AG04450 (cell line): ENCODE results near the gene ALG12. TPM values are rescaled to one million over a fixed set of nuclear protein-coding genes. Genes with fewer than 3 reads are reported as not detected.
"Not testable (repeated sequence)": the region's sequence is repeated elsewhere in the genome, so short reads cannot be mapped to it uniquely, and the experiment has no call there.

ENCODE experiments used
- CTCF ChIA-PET: fragments of 300-600, 350-600 bp; formaldehyde crosslinking; extraction: SDS; loops from one replicate; lab custom pipeline; 2022; ENCODE audit warnings: antibody characterized with exemption, inconsistent platforms; lab: Charles Lee
- POLR2A ChIA-PET: fragments of 350-600 bp; formaldehyde crosslinking; extraction: SDS; loops from one replicate; lab custom pipeline; 2021; ENCODE audit warnings: antibody characterized with exemption, inconsistent platforms; lab: Yijun Ruan, JAX
- DNase-seq: peaks from one replicate; pipeline ENCODE4 v3.0.0-alpha.2; 2011; ENCODE audit warnings: low read depth, low spot score
- H3K27ac ChIP-seq: one replicate; pipeline ENCODE4 v1.5.1; 2012; ENCODE audit warnings: low read depth, low read length, control low read depth
- H3K27me3 ChIP-seq: one replicate; pipeline ENCODE4 v1.6.0; 2012; ENCODE audit warnings: low read length; ENCODE audit not compliant: control insufficient read depth, insufficient read depth
- H3K4me3 ChIP-seq: 2 replicates; pipeline ENCODE4 v1.5.1; 2011; ENCODE audit warnings: mild to moderate bottlenecking, low read depth, low read length, control low read depth
- H3K9me3 ChIP-seq: 2 replicates; pipeline ENCODE4 v1.5.1; 2012; ENCODE audit warnings: low read length; ENCODE audit not compliant: control insufficient read depth, insufficient read depth
- polyA plus RNA-seq: library from polyadenylated mRNA; depleted of rRNA; stranded (reverse); fragments of >200 nt; gene quantifications from 2 replicates; pipeline ENCODE4 v1.2.3, GENCODE V29; 2011
- TF ChIP-seq, protein P1 (sequence below): IDR thresholded peaks from 2 replicates; pipeline ENCODE4 v1.5.1; 2011; ENCODE audit warnings: low read depth, low read length, control low read depth, inconsistent platforms

ALG12 gene
- polyA plus RNA-seq, 1 experiment = 5.6 TPM

DNA sequence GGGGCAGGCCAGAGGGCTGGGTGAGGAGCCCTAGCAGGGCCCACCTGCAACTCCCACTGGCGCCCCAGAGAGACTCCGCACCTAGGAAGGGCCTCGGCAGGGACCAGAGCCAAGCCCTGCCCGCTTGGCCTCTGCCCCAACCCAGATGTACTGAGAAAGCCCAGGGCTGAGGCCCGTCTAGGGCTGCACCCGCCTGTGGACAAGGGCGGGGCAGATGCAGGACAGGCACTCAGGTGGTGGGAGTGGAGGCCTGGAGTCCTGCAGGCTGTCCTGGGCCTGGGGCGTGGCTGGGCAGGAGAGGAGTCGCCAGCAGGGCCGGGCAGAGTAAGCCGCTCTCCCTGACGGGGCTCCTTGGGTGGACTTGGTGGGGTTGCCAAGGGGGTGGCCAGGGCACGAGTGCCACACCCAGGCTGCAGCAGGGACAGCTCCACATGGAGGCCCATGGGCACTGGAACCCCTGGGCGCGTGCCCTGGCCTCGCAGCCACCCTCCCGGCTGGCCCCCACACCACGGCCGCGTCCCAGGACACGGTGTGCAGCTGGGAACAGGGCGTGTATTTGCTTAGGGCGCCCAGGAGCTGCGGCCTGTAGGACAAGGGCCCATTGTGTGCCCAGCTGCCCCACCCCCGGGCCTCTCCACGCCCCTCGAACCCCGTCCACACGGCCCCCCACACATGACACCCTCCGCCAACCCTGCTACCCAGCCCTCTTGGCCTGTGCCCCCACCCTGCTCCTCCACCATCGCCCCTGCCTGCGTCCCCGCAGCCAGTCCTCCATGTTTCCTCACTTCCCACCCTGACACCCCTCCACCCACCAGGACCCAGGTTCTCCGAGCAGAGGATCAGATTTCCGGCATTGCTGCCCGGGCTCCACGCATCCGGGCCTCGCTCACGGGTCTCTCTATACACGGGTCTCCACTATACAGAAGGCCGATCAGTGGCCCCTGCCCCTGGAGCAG lies 31.0 kb upstream of the ALG12 start:
- Histone ChIP-seq H3K9me3 (no peaks in the 10 kb centered on the region; the same call in 1 of the 2 replicates), H3K4me3 (no peak overlapping the region), H3K27me3 (no peaks in the 10 kb centered on the region), H3K27ac (no peak overlapping the region)
- DNase-seq = no peak
- TF ChIP-seq, protein P1, sequence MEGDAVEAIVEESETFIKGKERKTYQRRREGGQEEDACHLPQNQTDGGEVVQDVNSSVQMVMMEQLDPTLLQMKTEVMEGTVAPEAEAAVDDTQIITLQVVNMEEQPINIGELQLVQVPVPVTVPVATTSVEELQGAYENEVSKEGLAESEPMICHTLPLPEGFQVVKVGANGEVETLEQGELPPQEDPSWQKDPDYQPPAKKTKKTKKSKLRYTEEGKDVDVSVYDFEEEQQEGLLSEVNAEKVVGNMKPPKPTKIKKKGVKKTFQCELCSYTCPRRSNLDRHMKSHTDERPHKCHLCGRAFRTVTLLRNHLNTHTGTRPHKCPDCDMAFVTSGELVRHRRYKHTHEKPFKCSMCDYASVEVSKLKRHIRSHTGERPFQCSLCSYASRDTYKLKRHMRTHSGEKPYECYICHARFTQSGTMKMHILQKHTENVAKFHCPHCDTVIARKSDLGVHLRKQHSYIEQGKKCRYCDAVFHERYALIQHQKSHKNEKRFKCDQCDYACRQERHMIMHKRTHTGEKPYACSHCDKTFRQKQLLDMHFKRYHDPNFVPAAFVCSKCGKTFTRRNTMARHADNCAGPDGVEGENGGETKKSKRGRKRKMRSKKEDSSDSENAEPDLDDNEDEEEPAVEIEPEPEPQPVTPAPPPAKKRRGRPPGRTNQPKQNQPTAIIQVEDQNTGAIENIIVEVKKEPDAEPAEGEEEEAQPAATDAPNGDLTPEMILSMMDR = no peak
- ChIA-PET CTCF (no interaction called here), POLR2A (no interaction called here)

DNA sequence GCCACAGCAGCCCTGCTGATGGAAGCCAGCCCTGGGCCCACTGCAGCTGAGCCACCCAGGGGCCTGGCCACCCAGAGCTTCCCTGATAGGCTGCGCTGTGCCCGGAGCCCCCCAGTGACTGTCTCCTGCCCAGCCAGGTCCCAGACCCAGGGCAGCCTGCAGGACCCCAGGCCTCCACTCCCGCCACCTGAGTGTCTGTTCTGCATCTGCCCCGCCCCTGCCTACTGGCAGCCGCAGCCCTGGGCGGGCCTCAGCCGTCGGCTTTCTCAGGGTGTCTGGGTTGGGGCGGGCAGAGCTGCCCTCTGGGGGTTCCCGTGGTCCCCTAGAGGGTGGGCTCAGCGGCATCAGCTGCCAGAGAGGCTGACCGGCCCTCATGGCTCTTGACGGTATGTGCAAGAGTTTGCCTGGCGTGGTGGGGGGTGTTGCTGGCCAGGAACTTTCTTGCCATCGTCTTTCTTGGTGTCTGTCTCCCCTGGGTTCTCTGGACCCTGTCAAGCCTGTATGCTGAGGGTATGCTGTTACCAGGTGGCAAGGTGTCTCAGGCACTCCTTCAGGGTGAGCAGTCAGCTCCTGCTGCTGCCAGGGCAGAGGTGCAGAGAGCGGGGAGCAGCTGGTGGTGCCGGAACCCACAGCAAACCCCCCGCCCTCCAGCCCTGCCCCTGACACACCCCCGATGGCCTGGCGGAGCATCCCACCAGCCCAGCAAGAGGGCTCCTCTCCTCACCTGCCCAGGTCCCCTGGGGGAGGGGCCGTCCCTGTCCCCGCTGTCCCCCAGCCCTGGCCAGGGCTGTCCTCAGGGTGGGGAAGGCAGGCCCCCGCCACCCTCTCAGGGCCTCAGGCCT lies 30.1 kb upstream of the ALG12 start:
- CTCF ChIA-PET = interaction anchor here (0.9 kb wide), 1 partner anchor 82 kb away, joined by 4 read pairs; no protein-coding TSS in a partner anchor

DNA sequence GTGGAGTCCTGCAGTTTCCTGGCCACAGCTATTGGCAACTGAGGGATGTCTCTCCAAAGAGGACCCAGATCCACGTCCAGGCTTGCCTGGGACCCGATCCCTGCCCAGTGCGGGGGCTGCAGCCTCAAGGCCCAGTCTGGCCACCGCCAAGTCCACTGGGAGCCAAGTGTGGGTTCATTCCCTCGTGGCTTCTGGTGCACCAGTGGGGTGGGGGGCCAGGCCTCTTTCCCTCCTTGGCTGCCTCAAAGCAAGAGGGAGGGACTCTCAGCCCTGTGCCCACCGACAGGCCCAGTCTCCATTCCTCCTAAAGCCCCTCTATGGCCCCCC lies 29.0 kb upstream of the ALG12 start:
- TF ChIP-seq, protein P1 = no peak
- H3K27ac ChIP-seq = no peak overlapping the region
- no peak for DNase-seq
- H3K27me3 ChIP-seq = no peaks in the 10 kb centered on the region
- CTCF ChIA-PET = no interaction called here
- POLR2A ChIA-PET = no interaction called here
- no peak overlapping the region for H3K4me3 ChIP-seq
- H3K9me3 ChIP-seq = no peaks in the 10 kb centered on the region; the same call in 1 of the 2 replicates

More for the DNA sequence above, 30.1 kb upstream of the ALG12 start:
- H3K9me3 ChIP-seq = no peaks in the 10 kb centered on the region; the same call in 1 of the 2 replicates
- POLR2A ChIA-PET = no interaction called here
- DNase-seq = no peak
- TF ChIP-seq, protein P1 = no peak
- H3K27me3 ChIP-seq = no peaks in the 10 kb centered on the region
- no peak overlapping the region for H3K4me3 ChIP-seq
- H3K27ac ChIP-seq = no peak overlapping the region

DNA sequence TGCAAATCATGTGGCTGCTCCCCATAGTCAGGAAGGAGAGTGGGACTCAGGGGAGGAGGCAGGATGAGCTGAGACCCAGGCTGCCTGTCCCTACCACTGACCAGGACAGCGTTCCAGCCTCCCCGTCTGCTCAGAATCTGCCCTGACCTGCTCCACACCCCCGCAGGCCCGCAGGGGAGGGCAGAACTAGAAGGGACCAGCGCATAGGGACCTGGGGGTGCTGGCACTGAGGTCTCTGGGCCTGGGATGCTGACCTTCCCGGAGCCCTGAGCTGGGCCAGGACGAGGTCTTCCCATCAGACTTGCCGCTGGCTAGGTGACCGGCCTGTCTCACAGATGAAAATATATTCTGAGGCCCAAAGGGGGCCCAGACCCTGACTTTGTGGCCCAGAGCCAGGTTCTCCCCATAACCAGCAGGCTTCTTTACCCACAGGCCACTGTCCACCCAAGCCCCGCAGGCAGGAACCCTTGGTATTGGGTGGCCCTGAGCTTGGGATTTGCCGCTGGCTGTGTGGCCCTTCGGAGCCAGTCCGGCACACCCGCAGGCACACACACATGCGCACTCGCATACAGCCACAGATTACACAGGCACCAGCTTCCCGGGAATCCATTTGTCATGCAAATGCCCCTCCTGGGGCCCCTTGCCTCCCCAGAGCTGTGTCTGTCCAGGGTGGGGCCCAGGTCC lies 28.5 kb upstream of the ALG12 start:
- POLR2A ChIA-PET = no interaction called here
- H3K9me3 ChIP-seq = peaks cover 2% of the 10 kb centered on the region; the same call in 1 of the 2 replicates
- no peak for DNase-seq
- CTCF ChIA-PET = interaction anchor here (1.0 kb wide), 1 partner anchor 84 kb away, joined by 4 read pairs; no protein-coding TSS in a partner anchor
- TF ChIP-seq, protein P1 = no peak
- H3K4me3 ChIP-seq = no peak overlapping the region
- no peak overlapping the region for H3K27ac ChIP-seq
- H3K27me3 ChIP-seq = no peaks in the 10 kb centered on the region

DNA sequence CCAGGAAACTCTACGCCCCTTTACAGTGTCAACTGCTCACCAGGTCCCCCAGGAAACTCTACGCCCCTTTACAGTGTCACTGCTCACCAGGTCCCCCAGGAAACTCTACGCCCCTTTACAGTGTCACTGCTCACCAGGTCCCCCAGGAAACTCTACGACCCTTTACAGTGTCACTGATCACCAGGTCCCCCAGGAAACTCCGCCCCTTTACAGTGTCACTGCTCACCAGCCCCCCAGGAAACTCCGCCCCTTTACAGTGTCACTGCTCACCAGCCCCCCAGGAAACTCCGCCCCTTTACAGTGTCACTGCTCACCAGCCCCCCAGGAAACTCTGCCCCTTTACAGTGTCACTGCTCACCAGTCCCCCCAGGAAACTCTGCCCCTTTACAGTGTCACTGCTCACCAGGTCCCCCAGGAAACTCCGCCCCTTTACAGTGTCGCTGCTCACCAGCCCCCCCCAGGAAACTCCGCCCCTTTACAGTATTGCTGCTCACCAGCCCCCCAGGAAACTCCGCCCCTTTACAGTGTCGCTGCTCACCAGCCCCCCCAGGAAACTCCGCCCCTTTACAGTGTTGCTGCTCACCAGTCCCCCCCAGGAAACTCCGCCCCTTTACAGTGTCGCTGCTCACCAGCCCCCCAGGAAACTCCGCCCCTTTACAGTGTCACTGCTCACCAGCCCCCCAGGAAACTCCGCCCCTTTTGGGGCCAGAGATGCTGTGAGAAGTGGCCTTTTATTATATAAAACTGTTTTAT lies 27.0 kb upstream of the ALG12 start:
- POLR2A ChIA-PET, H3K4me3 ChIP-seq, H3K27me3 ChIP-seq, H3K9me3 ChIP-seq, H3K27ac ChIP-seq, DNase-seq, CTCF ChIA-PET: not testable (repeated sequence)
